SK-N-SH treated with all-trans-retinoic acid at 6 μM for 48 hours (cell line): Measurements from ENCODE around the gene TSPAN15.

Experiments
- ATAC-seq: fragments of 200-7000 bp; cut with Tn5 transposase; 3 replicates; pipeline ENCODE4 v1.9.1; 2020; ENCODE audit warnings: mild to moderate bottlenecking, moderate library complexity
- ARNTL ChIP-seq: fragments of 450-650 bp; formaldehyde crosslinking; IDR thresholded peaks from 2 replicates; pipeline ENCODE4 v1.5.0; 2020; ENCODE audit warnings: low read depth, mild to moderate bottlenecking, moderate library complexity, borderline replicate concordance
- BACH2 ChIP-seq: fragments of 250-450 bp; sonication (Bioruptor Pico); IDR thresholded peaks from 2 replicates; pipeline ENCODE4 v1.9.0; 2021; ENCODE audit warnings: mild to moderate bottlenecking, borderline replicate concordance
- CSDC2 ChIP-seq: fragments of 250-450 bp; sonication (Bioruptor Pico); IDR thresholded peaks from 2 replicates; pipeline ENCODE4 v1.5.0; 2020; ENCODE audit warnings: mild to moderate bottlenecking, moderate library complexity
- ISL1 ChIP-seq: fragments of 250-450 bp; sonication (Bioruptor Pico); IDR thresholded peaks from 2 replicates; pipeline ENCODE4 v2.1.2; 2022; ENCODE audit warnings: mild to moderate bottlenecking, moderate library complexity
- OSR1 ChIP-seq: fragments of 250-450 bp; sonication (Bioruptor Pico); IDR thresholded peaks from 2 replicates; pipeline ENCODE4 v1.8.0; 2022; ENCODE audit warnings: moderate library complexity, mild to moderate bottlenecking, inconsistent platforms
- PPARA ChIP-seq: fragments of 250-450 bp; sonication (Bioruptor Pico); IDR thresholded peaks from 2 replicates; pipeline ENCODE4 v1.5.0; 2020; ENCODE audit warnings: mild to moderate bottlenecking, borderline replicate concordance
- RARB ChIP-seq: fragments of 250-450 bp; sonication (Bioruptor Pico); IDR thresholded peaks from 2 replicates; pipeline ENCODE4 v1.8.0; 2021; ENCODE audit warnings: mild to moderate bottlenecking, moderate library complexity
- SNAI2 ChIP-seq: fragments of 250-450 bp; sonication (Bioruptor Pico); IDR thresholded peaks from 2 replicates; pipeline ENCODE4 v1.5.0; 2020; ENCODE audit warnings: mild to moderate bottlenecking, moderate library complexity
- TCF4 ChIP-seq: fragments of 250-450 bp; sonication (Bioruptor Pico); IDR thresholded peaks from 2 replicates; pipeline ENCODE4 v1.8.0; 2021; ENCODE audit warnings: mild to moderate bottlenecking, moderate library complexity, borderline replicate concordance
- TOX ChIP-seq: fragments of 250-450 bp; sonication (Bioruptor Pico); IDR thresholded peaks from 2 replicates; pipeline ENCODE4 v1.8.0; 2021; ENCODE audit warnings: mild to moderate bottlenecking, moderate library complexity, borderline replicate concordance
- ZC3H10 ChIP-seq: fragments of 250-450 bp; sonication (Bioruptor Pico); IDR thresholded peaks from 2 replicates; pipeline ENCODE4 v1.5.1; 2021; ENCODE audit warnings: mild to moderate bottlenecking, moderate library complexity
- ZFP3 ChIP-seq: fragments of 250-450 bp; sonication (Bioruptor Pico); IDR thresholded peaks from 2 replicates; pipeline ENCODE4 v1.5.0; 2020; ENCODE audit warnings: mild to moderate bottlenecking, moderate library complexity
- ZFP30 ChIP-seq: fragments of 450-650 bp; formaldehyde crosslinking; IDR thresholded peaks from 2 replicates; pipeline ENCODE4 v1.5.0; 2022; ENCODE audit warnings: mild to moderate bottlenecking, moderate library complexity
- ZNF565 ChIP-seq: fragments of 450-650 bp; formaldehyde crosslinking; conservative IDR thresholded peaks from 2 replicates; pipeline ENCODE4 v1.5.0; 2020; ENCODE audit warnings: low read depth, mild to moderate bottlenecking, moderate library complexity
- ZNF70 ChIP-seq: fragments of 450-650 bp; formaldehyde crosslinking; IDR thresholded peaks from 2 replicates; pipeline ENCODE4 v1.5.0; 2020; ENCODE audit warnings: mild to moderate bottlenecking, moderate library complexity
- ZNF8 ChIP-seq: fragments of 450-650 bp; formaldehyde crosslinking; IDR thresholded peaks from 2 replicates; pipeline ENCODE4 v1.5.0; 2020; ENCODE audit warnings: mild to moderate bottlenecking, moderate library complexity
- TF ChIP-seq, protein P1 (sequence below): fragments of 250-450 bp; sonication (Bioruptor Pico); IDR thresholded peaks from 2 replicates; pipeline ENCODE4 v1.8.0; 2020; ENCODE audit warnings: mild to moderate bottlenecking, moderate library complexity, borderline replicate concordance
- TF ChIP-seq, protein P2 (sequence below): fragments of 250-450 bp; sonication (Bioruptor Pico); IDR thresholded peaks from 2 replicates; pipeline ENCODE4 v1.8.0; 2021; ENCODE audit warnings: low read depth, mild to moderate bottlenecking, moderate library complexity, borderline replicate concordance
- TF ChIP-seq, protein P3 (sequence below): fragments of 250-450 bp; sonication (Bioruptor Pico); IDR thresholded peaks from 2 replicates; pipeline ENCODE4 v1.5.1; 2021; ENCODE audit warnings: mild to moderate bottlenecking, moderate library complexity
- TF ChIP-seq, protein P4 (sequence below): fragments of 250-450 bp; sonication (Bioruptor Pico); IDR thresholded peaks from 2 replicates; pipeline ENCODE4 v1.5.0; 2020; ENCODE audit warnings: mild to moderate bottlenecking, moderate library complexity
- TF ChIP-seq, protein P5 (sequence below): fragments of 250-450 bp; sonication (Bioruptor Pico); IDR thresholded peaks from 2 replicates; pipeline ENCODE4 v1.5.1; 2020; ENCODE audit warnings: low read depth, mild to moderate bottlenecking, moderate library complexity

The TSPAN15 gene

DNA sequence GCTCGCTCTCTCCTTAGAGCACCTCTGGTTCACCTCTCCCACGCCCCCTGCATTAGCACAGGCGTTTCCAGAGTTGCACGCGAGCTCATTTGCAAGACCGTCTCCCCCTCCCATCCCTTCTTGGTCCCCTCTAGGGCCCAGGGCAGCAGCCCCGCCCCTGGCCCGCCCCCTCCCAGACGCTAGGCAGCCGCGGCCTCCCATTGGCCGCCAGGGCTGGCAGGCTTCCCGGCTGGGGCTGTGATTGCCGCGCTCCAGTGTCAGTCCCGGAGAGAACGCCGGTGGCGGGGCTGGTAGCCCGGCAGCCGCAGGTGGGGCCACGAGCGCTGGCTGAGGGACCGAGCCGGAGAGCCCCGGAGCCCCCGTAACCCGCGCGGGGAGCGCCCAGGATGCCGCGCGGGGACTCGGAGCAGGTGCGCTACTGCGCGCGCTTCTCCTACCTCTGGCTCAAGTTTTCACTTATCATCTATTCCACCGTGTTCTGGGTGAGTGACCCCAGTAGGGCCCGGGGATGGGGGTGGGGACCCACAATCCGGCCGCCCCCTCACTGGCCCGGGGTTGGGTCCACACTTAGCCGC is at the start of gene TSPAN15:
Gene TSPAN15, plus strand, starts transcription at position 257 of the 575 bp plus-strand sequence. Its CDS starts 130 bp downstream, at position 387.
- peak; percentile 91 for ATAC-seq
- TF ChIP-seq ISL1 (CRISPR knock-in tag) (no peak), RARB (CRISPR knock-in tag) (no peak), BACH2 (CRISPR knock-in tag) (no peak), SNAI2 (no peak), ZFP3 (CRISPR knock-in tag) (no peak), ZNF70 (CRISPR knock-in tag) (no peak), ZNF565 (CRISPR knock-in tag) (no peak), ZFP30 (CRISPR knock-in tag) (no peak), ZC3H10 (CRISPR knock-in tag) (no peak), PPARA (CRISPR knock-in tag) (no peak), ZNF8 (CRISPR knock-in tag) (no peak), TOX (CRISPR knock-in tag) (no peak), TCF4 (CRISPR knock-in tag) (no peak), ARNTL (CRISPR knock-in tag) (no peak), CSDC2 (CRISPR knock-in tag) (no peak), OSR1 (CRISPR knock-in tag) (no peak)
- TF ChIP-seq, protein P1, sequence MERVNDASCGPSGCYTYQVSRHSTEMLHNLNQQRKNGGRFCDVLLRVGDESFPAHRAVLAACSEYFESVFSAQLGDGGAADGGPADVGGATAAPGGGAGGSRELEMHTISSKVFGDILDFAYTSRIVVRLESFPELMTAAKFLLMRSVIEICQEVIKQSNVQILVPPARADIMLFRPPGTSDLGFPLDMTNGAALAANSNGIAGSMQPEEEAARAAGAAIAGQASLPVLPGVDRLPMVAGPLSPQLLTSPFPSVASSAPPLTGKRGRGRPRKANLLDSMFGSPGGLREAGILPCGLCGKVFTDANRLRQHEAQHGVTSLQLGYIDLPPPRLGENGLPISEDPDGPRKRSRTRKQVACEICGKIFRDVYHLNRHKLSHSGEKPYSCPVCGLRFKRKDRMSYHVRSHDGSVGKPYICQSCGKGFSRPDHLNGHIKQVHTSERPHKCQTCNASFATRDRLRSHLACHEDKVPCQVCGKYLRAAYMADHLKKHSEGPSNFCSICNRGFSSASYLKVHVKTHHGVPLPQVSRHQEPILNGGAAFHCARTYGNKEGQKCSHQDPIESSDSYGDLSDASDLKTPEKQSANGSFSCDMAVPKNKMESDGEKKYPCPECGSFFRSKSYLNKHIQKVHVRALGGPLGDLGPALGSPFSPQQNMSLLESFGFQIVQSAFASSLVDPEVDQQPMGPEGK: no peak
- TF ChIP-seq, protein P2, sequence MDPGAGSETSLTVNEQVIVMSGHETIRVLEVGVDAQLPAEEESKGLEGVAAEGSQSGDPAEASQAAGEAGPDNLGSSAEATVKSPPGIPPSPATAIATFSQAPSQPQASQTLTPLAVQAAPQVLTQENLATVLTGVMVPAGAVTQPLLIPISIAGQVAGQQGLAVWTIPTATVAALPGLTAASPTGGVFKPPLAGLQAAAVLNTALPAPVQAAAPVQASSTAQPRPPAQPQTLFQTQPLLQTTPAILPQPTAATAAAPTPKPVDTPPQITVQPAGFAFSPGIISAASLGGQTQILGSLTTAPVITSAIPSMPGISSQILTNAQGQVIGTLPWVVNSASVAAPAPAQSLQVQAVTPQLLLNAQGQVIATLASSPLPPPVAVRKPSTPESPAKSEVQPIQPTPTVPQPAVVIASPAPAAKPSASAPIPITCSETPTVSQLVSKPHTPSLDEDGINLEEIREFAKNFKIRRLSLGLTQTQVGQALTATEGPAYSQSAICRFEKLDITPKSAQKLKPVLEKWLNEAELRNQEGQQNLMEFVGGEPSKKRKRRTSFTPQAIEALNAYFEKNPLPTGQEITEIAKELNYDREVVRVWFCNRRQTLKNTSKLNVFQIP (CRISPR knock-in tag): no peak
- TF ChIP-seq, protein P3, sequence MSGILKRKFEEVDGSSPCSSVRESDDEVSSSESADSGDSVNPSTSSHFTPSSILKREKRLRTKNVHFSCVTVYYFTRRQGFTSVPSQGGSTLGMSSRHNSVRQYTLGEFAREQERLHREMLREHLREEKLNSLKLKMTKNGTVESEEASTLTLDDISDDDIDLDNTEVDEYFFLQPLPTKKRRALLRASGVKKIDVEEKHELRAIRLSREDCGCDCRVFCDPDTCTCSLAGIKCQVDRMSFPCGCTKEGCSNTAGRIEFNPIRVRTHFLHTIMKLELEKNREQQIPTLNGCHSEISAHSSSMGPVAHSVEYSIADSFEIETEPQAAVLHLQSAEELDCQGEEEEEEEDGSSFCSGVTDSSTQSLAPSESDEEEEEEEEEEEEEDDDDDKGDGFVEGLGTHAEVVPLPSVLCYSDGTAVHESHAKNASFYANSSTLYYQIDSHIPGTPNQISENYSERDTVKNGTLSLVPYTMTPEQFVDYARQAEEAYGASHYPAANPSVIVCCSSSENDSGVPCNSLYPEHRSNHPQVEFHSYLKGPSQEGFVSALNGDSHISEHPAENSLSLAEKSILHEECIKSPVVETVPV (CRISPR knock-in tag): no peak
- TF ChIP-seq, all 23 proteins: peak for 0

DNA sequence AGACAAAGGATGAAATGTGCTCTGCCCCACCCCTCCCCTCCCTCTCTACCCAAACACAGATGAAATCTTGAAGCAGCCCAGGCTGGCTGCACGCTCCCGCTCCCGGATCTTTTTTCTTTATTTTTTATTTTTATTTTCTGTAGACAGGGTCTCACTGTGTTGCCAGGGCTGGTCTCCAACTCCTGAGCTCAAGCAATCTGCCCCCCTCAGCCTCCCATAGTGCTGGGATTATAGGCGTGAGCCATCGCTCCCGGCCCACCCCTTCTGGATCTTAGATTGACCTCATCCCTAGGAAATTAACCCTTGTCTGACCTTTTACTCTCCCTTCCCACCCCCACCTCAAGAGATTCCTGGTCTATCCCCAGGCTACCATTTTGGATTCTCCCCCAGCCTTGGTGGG is 48.9 kb upstream of the TSPAN15 start:
- ATAC-seq: no peak
- TF ChIP-seq, protein P2 (CRISPR knock-in tag): no peak
- TF ChIP-seq ZNF565 (CRISPR knock-in tag) (no peak), ZNF8 (CRISPR knock-in tag) (no peak), SNAI2 (no peak)
- TF ChIP-seq, protein P4, sequence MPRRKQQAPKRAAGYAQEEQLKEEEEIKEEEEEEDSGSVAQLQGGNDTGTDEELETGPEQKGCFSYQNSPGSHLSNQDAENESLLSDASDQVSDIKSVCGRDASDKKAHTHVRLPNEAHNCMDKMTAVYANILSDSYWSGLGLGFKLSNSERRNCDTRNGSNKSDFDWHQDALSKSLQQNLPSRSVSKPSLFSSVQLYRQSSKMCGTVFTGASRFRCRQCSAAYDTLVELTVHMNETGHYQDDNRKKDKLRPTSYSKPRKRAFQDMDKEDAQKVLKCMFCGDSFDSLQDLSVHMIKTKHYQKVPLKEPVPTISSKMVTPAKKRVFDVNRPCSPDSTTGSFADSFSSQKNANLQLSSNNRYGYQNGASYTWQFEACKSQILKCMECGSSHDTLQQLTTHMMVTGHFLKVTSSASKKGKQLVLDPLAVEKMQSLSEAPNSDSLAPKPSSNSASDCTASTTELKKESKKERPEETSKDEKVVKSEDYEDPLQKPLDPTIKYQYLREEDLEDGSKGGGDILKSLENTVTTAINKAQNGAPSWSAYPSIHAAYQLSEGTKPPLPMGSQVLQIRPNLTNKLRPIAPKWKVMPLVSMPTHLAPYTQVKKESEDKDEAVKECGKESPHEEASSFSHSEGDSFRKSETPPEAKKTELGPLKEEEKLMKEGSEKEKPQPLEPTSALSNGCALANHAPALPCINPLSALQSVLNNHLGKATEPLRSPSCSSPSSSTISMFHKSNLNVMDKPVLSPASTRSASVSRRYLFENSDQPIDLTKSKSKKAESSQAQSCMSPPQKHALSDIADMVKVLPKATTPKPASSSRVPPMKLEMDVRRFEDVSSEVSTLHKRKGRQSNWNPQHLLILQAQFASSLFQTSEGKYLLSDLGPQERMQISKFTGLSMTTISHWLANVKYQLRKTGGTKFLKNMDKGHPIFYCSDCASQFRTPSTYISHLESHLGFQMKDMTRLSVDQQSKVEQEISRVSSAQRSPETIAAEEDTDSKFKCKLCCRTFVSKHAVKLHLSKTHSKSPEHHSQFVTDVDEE (CRISPR knock-in tag): no peak
- TF ChIP-seq, protein P5, sequence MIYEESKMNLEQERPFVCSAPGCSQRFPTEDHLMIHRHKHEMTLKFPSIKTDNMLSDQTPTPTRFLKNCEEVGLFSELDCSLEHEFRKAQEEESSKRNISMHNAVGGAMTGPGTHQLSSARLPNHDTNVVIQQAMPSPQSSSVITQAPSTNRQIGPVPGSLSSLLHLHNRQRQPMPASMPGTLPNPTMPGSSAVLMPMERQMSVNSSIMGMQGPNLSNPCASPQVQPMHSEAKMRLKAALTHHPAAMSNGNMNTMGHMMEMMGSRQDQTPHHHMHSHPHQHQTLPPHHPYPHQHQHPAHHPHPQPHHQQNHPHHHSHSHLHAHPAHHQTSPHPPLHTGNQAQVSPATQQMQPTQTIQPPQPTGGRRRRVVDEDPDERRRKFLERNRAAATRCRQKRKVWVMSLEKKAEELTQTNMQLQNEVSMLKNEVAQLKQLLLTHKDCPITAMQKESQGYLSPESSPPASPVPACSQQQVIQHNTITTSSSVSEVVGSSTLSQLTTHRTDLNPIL (CRISPR knock-in tag): no peak
- TF ChIP-seq, all 23 proteins: peak for 0
